HG02973 (cell line): ENCODE results near the gene CKS2.

Experiments
- ATAC-seq: cut with Tn5 transposase; IDR thresholded peaks from one replicate; pipeline ENCODE4 v1.9.1; 2021; ENCODE audit warnings: moderate library complexity; ENCODE audit not compliant: unreplicated experiment

CKS2 gene

DNA sequence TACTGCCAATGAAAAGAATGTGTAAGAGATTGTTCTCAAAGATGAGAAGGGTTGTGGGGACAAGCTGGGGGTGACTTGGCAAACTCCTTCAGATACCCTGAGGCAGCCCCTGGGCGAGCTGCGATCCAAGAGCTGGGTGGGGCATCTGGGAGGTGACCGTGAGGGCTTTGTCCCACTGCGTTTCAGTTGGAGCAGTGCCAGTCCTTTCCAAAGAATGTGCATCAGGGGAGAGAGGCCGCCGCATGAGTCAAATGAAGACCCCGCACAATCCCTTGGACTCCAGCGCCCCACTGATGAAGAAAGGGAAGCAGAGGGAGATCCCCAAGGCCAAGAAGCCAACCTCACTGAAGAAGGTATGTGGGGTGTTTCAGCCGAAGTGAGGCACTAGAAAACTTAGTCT is 35.7 kb downstream of the CKS2 start:
- ATAC-seq: no peak

DNA sequence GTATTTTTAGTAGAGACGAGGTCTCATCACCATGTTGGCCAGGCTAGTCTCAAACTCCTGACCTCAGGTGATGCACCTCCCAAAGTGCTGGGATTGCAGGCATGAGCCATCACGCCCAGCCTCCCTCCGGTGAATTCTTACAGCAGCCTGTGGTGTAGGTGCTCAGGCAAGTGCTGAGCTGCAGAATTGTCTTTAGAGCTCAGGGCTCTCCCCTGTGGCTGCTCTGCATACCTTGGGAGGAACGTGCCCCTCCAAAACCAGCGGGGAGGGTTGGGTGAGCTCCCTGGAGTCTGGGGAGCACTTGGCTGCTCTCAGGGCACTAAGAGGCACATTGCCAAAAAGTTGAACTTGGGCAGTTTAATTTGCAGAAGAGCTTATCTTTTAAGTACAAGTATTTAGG is 36.7 kb downstream of the CKS2 start:
- no peak for ATAC-seq

DNA sequence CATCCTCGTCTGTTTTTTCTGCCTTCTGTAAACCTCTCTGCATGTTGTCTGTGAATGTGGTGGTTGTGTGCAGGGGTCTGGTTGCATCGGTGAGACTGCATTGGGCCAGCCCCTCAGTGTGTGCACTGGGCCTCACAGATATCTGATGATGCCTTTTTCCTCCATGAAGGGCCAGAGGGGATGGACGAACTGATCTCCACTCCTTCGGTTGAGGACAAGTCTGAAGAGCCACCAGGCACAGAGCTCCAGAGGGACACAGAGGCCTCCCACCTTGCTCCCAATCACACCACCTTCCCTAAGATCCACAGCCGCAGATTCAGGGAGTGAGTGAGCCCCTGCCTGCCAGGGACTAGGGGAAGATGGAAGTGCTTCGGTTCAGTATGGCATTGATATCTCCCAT is 38.6 kb downstream of the CKS2 start:
- no peak for ATAC-seq

DNA sequence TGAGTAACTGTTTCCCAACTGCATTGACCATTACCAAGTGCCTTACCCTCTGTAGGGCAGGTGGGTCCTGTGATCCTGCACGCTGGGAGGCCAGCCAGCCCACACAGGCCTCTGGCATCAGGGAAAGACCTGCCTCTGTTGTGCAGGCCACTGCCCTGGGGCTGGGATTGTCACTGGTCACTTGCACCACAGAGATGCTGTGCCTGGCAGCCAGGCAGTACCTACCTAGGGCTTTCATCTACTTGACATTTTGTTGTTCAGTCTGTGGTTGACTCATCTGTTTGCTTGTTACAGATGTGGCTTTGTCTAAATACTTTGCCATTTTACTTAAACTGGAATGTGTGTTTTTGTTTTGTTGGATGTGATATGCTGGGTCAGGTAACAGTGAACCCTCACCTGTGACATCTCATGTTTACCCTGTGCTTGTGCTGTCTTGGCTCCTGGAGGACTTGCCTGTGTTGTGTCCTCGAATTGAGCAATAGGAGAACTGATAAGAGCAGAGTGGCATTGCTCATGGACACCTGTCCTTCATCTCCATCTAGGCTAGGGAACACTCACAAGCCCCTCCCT is 40.1 kb downstream of the CKS2 start:
- ATAC-seq: no peak

- ATAC-seq: no peak
Observed at GRCh38 chr9:89351584-89352300, 40.7 kb downstream of the CKS2 start.

DNA sequence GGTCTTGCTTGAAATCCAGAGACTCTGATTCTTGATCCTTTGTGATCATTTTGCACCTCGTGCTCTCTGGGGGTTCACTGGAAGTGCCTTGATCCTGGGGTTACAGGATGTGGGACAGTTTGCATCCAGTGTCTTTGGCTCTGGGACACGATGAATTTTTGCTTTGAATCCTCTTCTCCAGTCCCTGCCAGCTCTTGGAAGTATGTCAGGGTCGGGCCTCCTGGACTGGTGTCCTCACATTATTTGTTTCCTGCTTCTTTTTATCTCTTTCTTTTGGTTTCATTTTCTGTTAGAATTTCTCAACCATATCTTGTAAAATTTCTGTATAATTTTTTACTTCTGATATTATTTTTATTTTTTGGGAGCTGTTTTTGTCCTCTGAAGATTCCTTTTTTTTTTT is 41.5 kb downstream of the CKS2 start:
- no peak for ATAC-seq

GRCh38 chr9:89352874-89353649 is 42.1 kb downstream of the CKS2 start:
- ATAC-seq: no peak

DNA sequence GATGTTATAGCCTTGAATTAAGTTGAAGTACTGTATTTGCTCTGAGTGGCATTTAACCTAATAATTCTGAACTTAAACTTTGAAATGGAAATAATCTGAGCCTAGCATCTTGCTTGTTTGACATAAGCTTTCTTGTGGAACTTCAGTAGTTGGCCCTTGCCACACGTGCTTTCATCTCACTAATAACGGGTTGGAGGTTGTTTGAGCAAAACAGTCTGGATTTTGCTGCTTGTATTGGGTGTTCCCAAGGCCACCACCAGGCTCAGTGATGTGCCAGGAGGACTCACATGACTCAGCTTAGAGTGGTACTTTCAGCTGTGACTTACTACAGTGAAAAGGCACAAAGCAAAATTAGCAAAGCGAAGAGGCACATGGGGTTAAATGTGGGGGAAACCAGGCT is 43.0 kb downstream of the CKS2 start:
- no peak for ATAC-seq

DNA sequence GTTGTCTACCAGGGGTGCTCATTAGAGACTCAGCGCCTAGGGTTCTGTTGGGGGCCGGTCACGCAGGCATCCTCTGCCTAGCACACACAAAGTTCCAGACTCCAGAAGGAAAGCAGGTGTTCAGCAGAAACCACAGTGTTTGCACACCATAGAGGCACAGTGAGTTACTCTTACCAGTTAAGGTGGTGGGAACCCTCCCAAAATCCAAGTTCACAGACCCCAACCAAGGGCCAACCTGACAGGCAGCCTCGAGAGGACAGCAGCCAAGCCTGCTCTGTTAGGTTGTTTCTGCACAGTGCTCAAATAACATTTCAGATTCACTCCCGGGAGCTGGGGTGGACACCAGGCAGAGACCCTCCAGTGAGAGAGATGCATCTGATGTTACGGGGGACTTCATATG is 43.5 kb downstream of the CKS2 start:
- no peak for ATAC-seq

DNA sequence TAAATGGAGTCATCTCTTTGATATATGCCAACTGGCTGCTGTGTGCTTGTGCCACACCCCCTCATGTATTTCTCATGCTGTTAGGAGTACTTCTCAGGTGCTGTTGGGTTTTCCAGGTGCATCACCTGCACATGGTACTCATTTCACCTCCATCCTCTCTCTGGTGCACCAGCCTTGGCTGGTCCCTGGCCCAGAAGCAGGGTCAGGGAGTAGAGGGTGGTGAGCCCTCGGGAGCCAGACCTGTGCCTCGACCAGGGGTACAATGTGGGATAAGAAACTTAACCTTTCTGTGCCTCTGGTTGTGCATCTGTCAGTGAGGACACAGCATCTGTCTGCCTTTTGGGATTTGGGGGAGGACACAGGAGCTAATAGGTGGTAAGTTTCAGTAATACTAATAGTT is 45.8 kb downstream of the CKS2 start:
- no peak for ATAC-seq

- no peak for ATAC-seq
Observed at GRCh38 chr9:89357331-89358197, 46.6 kb downstream of the CKS2 start.

- no peak for ATAC-seq
Observed at GRCh38 chr9:89358376-89358916, 47.5 kb downstream of the CKS2 start.

DNA sequence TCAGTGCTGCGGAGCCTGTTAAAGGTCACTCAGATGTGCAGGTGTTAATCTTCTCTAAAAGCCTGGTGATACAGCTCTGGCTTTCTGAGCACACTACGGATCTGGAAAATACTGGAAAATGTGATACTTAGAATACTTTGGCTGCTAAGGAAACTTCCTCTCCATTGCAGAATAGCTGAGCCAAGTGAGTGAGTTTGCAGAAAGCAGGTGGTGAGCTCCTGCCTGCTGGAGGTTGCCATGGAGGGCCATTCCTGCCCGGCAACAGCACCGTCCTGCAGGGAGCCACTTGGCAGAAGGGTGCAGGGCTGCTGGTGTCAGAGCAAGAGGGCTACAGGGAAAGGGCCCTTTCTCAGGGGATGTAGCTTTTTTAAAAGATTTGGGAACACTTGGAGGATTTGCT is 48.0 kb downstream of the CKS2 start:
- ATAC-seq: no peak

DNA sequence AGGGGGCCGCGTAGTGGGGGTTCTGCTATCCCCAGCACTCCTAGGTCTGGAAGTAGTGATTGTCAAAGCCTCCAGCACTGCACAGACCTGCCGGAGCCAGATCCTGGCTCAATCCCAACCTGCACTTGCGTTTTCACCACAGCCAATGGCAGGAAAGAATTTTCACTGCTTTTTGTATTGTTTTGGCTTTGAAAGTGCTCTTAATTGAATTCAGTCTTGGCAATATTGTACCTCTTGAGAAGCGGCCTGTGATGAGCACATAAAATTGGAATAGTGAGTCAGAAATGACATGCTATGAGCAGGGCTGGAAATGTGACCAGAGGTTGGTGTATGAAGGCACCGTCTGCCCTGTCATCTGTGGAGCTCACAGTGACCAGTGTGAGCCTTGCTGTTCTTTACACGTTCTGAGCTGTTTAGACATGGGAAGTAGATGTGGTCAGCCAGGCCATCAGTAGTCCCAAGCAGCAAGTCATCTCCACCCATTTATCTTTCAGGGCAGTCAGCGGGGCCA is 48.8 kb downstream of the CKS2 start:
- no peak for ATAC-seq

GRCh38 chr9:89360465-89360864 is 49.5 kb downstream of the CKS2 start:
- ATAC-seq: no peak

DNA sequence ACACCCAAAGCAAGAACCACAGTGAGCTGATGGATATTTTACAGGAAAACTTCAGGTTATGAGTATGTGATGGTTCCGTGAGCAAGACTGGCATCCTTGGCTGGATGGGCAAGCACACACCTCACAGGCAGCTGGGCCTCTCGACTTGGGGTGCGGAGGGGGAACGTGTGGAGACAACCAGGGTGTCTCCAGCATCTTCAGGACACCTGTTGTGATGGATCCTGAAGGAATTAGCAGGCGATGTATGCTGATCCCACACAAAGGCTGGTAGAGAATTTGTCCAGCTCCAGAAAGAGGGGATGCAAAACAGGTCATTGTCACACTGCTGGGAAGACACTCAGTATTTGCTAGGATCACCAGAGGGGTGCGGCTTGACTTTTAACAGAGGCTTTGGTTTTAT is 50.0 kb downstream of the CKS2 start:
- ATAC-seq: no peak

- ATAC-seq: no peak
Observed at GRCh38 chr9:89361816-89362646, 51.0 kb downstream of the CKS2 start.

DNA sequence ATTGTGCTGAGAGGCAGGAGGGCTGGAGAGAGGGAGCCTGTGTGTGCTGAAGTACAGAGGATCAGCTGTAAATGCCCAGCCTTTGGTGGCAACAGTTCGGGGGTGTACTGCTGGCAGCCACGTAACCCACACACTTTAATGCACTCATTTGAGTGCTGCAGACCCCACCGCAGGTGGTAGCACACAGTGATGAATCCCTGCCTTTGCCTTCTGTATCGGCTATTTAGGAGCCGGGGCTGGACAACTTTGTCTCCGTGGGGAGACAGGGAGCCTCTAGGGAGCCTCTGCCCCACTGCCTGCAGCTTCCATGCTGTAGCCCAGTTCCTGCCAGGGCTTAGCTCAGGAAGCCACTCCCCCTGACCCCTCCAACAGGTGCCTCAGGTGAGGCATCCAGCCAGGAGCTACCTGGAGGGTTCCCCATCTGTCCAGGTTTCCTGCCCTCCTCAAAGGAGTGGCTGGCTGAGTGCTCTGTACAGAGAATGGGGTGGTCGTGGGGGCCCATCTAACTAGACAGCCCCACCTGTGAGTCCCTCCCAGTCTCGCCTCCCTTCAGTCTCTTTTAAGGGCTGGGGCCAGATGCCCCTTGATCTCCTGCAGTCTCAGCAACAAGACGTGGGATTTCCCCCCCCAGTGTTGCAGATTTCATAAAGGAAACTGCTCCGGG is 51.8 kb downstream of the CKS2 start:
- no peak for ATAC-seq

- ATAC-seq: no peak
Observed at GRCh38 chr9:89363311-89363670, 52.3 kb downstream of the CKS2 start.
